ENCODE data around the gene FBXO33.

Gene FBXO33

GRCh38 chr14:39432179-39432618, at the start of gene FBXO33:
Gene FBXO33, minus strand, starts transcription at chr14:39432433. Its CDS starts 271 bp downstream, at chr14:39432162.
- DNase-seq = peak; percentile 94

GRCh38 chr14:39474416-39474911, 42.2 kb upstream of the FBXO33 start:
- no peak for DNase-seq

- no peak for DNase-seq
These were observed 39.8 kb upstream of the FBXO33 start for GRCh38 chr14:39472078-39472477.

GRCh38 chr14:39469094-39469710, 37.0 kb upstream of the FBXO33 start:
- no peak for DNase-seq

- no peak for DNase-seq
These were observed 35.8 kb upstream of the FBXO33 start for GRCh38 chr14:39467889-39468524.

- DNase-seq = no peak
These were observed 27.7 kb upstream of the FBXO33 start for GRCh38 chr14:39459795-39460478.

- DNase-seq = no peak
These were observed 24.5 kb upstream of the FBXO33 start for GRCh38 chr14:39456702-39457250.

GRCh38 chr14:39454906-39455539, 22.8 kb upstream of the FBXO33 start:
- DNase-seq = no peak

GRCh38 chr14:39452680-39453079, 20.4 kb upstream of the FBXO33 start:
- DNase-seq = no peak

- DNase-seq = no peak
These were observed 19.6 kb upstream of the FBXO33 start for GRCh38 chr14:39451811-39452210.

GRCh38 chr14:39447175-39447661, 15.0 kb upstream of the FBXO33 start:
- DNase-seq = no peak

- DNase-seq = no peak
These were observed 14.0 kb upstream of the FBXO33 start for GRCh38 chr14:39446131-39446744.

- DNase-seq = no peak
These were observed 10.1 kb upstream of the FBXO33 start for GRCh38 chr14:39442293-39442692.

- no peak for DNase-seq
These were observed 9.6 kb upstream of the FBXO33 start for GRCh38 chr14:39441805-39442204.

GRCh38 chr14:39440975-39441374, 8.7 kb upstream of the FBXO33 start:
- no peak for DNase-seq

GRCh38 chr14:39435241-39435640, 3.0 kb upstream of the FBXO33 start:
- DNase-seq = no peak

GRCh38 chr14:39434401-39434800, 2.2 kb upstream of the FBXO33 start:
- DNase-seq = no peak

GRCh38 chr14:39433452-39433813, 1.2 kb upstream of the FBXO33 start:
- no peak for DNase-seq

- peak; percentile 94 for DNase-seq
These were observed 602 bp upstream of the FBXO33 start for GRCh38 chr14:39432619-39433451.

- no peak for DNase-seq
These were observed 636 bp downstream of the FBXO33 start for GRCh38 chr14:39431416-39432178.
